AG20443 (cell line): ENCODE results near the gene FAM20B.

ENCODE experiments used
- DNase-seq: peaks from one replicate; pipeline ENCODE4 v3.0.0; 2012; ENCODE audit warnings: low spot score, mixed read lengths

The FAM20B gene

DNA sequence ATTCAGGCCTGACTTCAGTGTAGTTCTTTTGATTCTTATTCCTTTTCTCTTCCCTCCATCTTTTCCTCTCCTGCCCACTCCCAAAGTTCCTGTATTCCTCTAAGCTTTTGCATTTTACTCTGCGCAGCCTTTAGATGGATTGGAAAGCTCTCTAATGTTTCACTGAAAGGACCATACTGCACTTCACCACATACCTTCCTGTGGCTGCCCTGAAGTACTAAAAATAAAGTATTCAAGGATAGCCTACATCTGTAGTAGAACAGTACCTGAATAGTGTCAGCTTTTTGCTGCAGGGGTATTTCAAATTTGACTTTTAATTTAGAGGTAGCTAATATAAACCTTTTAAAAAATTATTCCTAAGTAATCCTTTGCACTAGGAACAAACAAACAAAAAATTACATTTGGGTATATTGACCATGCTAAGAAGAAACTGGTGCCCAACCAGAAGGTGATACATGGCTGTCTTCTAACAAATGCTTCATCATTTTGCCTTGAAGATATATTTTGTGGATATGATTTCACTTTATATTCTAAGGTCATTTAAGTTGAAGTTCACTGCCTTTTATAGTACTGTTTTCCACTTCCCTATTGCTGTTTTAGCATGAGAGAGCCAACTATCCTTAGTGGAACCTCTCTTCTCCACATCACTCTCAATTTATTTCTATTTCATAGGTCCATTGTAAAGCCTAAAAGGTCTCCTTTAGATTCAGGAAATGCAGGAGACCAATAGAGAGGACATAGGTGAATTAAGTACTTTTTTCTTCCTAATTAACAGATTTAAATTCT is 22.8 kb downstream of the FAM20B start:
- no peak for DNase-seq

DNA sequence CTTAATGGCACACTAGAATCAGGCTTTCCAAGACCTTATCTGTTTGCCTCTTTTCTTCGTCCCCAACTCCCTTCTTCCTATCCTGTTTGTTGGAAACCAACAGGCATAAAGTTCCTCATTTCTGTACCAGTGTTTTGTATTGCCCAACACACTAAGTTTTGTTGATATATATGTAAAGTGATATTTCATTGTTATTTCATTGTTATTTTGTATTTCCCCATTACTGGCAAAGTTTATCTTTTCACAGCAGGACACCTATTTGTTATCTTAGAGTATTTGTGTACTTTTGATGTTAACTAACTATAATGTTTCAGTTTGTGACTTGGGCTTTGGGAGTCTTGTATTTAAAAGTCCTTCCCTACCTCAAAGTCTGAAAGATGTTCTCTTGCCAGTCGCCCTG is 27.1 kb downstream of the FAM20B start:
- DNase-seq: no peak

DNA sequence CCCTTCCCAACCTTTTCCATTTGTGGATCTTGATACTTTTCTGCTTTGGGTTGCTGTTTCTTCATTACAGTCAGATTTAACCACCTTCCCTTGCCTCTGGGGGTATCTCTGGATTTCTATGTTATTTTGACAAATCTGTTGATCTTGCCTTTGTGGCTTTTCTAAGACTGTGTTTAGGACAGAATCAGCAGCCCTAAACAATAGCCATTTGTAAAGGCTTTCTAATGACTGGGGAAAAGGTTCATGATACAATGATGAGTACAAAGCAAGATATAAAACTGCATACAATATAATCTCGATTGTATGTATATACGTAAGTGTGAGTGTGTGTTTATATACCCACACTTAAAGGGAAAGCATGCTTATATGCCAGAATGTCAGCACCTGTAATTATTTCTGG is 27.8 kb downstream of the FAM20B start:
- no peak for DNase-seq

DNA sequence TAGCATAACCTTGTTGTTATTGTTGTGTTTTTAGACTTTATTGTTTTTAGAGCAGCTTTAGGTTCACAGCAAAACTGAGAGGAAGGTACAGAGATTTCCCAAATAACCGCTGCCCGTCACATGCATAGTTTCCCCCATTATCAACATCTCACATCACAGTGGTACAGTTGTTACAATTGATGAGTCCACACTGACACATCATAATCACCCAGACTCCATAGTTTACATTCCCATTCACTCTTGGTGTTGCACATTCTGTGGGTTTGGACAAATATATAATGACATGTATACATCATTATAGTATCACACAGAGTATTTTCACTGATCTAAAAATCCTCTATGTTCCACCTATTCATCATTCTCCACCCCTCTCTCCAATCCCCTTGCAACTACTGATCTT is 30.2 kb downstream of the FAM20B start:
- no peak for DNase-seq

DNA sequence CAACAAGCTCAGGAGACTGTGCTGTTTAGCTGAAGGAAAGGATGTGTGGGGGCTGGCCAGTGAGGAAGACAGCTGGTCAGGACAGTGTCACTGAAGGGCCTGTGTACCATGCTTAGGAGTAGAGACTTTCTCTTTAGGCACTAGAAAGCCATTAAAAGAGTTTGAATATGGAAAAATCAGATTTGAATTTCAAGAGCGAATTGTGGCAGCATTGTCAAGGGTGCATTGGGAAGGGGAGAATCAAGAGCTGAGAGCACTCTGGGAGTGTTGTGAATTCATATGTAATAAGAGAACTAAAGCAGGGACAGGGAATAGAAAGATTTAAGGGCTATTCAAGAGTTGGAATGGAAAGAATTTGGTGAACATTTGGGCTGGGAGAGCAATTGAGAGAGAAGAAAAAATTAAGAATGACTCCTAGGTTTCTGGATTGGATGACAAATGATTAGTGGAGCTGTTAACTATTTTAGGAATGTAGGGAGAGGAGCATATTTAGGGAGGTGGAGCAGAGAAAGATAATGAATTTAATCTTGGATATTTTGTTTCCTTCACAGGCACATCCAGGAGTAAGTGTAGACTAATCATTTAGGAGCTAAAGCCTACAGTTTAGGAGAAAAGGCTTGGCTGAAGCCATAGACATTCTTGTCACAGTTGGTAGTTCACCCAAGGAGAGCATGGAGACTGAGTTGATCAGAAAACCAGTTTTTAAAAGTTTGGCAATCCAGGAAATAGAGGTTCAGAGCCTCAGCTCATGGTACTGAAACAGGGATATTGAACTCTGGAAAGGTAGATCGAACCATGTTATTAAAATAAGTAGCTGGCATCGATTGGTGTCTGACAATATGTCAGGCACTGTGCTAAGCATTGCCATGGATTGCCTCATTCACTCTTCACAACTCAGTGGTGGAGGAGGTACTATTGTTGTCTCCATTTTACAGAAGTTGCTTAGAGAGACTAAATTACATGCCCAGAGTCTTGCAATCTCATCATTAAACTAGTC is 33.1 kb downstream of the FAM20B start:
- DNase-seq: peak; percentile 67

DNA sequence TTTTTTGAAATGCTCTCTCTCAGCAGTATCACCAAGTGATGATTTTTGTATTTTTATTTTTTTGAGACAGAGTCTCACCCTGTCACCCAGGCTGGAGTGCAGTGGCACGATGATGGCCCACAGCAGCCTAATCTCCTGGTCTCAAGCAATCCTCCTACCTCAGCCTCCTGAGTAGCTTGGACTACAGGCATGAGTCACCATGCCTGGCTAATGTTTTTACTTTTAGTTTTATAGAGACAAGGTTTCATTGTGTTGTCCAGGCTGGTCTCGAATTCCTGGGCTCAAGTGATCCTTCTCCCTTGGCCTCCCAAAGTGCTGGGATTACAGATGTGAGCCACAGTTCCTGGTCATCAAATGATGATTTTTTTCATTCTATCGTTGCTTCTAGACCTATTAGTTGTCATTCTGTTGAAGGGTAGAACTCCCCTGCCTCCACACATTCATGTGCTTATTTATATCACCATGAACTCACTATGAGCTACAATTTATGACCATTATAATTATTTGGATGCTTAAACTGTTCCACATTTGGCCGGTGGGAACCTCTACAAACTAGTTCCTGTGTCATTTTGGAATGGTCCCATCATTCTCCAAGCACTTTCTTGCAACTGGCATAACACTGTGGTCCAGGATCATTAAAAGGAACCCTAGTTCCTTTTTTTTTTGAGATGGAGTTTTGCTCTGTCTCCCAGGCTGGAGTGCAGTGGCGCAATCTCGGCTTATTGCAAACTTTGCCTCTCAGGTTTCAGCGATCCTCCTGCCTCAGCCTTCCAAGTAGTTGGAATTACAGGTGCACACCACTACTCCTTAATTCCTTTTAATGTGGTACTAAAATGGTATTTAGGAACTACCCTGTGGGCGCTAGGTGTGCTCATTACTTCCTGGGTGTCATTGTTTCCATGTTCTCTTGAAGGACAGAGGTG is 35.9 kb downstream of the FAM20B start:
- DNase-seq: no peak

DNA sequence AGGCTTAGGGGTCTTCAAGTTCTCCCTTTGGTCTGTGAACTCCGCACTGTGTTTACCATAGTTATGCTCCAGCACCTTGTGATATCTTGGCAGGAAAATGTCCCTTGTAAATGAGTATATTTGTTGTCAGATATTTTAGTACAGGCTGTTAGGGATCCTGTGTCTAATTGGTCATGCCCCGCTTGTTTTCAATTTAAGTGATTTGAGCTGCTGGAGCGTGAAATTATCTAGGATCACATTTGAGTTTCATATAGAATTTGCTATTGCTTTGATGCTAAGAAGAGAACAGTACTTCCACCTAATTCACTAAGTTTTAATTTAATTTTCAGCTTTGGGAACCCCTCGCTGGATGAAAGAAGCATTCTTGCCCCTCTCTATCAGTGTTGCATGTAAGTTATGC is 40.8 kb downstream of the FAM20B start:
- DNase-seq: no peak

DNA sequence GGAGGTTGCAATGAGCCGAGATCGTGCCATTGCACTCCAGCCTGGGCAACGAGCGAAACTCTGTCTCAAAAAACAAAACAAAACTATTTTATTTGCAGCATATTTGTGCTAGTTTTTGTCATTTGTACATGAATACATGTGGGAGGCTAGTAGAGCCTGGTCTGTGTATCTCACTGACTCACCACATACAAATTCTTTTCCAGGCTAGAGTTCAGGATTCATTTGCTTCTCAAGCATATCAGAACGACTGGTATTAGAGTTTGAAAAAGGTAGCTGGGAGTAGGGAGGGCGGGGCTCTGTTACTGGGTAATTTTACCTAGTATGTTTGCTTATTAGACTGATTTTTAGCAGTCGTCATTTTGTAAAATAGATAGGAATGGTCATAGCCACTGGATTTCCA is 51.7 kb downstream of the FAM20B start:
- no peak for DNase-seq

DNA sequence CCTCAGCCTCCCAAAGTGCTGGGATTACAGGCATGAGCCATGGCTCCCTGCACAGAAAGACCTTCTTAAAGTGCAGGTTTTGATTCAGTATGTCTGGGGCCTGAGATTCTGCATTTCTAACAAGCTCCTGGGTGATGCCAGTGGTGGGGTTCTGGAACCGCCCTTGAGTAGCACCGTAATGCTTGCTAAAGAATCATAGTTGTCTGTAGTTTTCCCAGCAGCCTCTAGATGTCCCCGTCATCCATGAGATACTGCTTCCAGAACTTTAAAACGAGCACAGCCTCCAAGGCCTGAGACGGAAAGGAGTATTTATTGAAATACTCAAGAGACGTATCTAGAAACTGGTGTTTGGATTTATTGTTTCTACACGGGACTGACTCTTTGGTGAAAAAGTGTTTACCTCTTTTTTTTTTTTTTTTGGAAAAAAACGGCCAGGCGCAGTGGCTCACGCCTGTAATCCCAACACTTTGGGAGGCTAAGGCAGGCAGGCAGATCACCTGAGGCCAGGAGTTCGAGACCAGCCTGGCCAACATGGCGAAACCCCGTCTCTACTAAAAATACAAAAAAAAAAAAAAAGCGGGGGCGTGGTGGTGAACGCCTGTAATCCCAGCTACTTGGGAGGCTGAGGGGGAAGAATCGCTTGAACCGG is 53.5 kb downstream of the FAM20B start:
- DNase-seq: peak; percentile 76

DNA sequence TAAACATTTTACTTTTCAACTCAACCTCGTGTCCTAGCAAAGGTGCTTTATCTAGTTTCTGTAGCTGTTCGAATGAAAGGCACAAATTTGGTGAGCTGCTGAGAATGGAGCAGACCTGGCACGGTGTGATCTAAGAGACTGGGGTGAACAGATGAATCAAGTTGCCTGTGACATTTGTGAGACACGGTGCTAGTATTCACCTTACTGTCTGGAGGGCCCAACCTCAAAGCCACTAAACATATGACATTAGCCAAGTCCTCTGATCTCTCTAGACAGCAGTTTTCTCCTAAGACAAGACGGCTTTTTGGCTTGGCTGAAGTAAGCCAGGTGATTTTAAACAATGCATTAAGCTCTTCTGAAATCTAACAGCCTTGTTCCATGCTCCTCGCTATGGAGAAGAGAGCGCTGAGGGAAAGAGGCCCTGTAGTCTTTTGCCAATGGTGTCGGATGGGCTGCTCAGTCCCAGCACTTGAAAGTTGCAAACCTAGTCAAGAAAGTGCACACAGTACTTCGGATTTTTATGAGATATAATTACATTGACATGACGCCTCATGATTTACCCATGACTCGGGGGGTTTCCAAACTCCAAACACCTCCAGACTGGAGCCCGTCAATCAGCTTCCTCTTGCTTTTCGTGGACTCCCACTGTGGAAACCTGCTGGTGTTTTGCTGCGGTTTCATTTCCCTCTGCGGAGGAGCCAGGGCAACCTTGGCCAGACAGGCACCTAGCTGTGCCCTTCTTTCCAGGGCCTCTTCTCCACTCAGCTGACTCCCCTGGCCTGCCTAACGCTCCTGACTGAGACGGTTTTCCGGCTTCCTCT is 55.4 kb downstream of the FAM20B start:
- no peak for DNase-seq

DNA sequence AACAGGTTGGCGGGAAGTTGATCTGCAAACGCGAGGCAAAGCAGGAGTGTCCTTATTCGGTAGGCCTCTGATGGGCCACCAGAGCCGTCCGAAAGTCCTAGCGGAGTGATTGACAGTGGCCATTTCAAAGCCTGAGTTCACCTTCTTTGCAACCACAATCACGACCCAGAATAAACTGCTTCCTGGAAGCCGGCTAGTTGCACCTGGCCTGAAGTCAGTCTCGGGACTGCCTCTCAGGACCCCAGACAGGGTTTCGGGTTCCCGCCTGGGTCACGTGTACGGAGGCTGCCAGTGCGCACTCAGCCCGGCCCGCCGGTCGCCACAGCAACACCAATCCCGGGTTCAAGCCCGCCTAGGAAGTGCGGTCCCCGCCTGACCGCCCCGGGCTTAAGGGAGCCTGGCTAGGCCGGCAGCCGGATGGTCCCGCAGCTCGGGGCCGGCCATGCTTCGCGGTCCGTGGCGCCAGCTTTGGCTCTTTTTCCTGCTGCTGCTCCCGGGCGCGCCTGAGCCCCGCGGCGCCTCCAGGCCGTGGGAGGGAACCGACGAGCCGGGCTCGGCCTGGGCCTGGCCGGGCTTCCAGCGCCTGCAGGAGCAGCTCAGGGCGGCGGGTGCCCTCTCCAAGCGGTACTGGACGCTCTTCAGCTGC is 56.1 kb downstream of the FAM20B start, which contains the start of gene TOR3A:
TSS of gene TOR3A (plus strand) at position 384 of the 646 bp plus-strand sequence. CDS start at position 443, 59 bp downstream.
- DNase-seq: peak; percentile 97

DNA sequence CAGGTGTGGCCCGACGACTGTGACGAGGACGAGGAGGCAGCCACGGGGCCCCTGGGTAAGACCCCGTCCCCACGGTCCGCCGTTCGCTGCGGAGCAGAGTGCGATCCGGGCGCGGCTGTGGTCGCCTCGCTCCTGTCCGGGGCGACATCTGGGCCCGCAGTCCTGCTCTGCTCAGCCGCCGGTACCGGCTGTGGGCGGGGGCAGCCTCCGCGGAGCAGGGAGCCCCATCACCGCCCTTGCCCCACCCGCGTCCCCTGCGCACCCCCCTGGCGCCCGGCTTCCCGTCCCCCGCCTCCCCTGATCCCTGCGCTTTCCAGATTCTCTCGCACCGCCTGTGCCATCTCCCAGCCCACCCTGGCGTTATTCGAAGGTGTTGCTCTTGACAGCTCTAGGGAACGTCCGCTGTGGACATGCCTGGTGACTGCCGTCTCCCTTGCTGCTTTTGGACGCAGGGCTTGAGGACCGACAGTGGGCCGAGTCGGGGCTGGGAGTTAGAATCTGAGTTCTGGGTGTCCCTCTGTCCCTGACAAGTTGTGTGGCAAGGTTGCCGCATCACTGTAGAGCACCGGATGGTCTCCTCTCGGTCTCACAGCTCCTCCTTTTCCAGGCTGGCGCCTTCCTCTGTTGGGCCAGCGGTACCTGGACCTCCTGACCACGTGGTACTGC is 56.8 kb downstream of the FAM20B start:
- peak; percentile 70 for DNase-seq

DNA sequence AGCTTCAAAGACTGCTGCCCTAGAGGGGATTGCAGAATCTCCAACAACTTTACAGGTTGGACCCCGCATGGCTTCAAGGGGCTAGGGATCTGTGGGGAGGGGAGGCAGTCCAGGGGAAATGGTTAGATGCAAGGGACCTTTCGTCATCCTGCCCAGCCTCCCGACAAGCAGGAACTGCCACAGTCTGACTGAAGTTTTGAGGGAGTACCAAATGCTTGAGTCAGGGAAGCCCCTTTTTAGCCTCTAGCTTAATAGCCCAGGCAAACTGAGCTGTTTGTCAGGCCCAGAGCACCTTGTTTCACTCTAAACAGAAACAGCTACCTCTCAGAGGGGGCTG is 57.3 kb downstream of the FAM20B start:
- no peak for DNase-seq

DNA sequence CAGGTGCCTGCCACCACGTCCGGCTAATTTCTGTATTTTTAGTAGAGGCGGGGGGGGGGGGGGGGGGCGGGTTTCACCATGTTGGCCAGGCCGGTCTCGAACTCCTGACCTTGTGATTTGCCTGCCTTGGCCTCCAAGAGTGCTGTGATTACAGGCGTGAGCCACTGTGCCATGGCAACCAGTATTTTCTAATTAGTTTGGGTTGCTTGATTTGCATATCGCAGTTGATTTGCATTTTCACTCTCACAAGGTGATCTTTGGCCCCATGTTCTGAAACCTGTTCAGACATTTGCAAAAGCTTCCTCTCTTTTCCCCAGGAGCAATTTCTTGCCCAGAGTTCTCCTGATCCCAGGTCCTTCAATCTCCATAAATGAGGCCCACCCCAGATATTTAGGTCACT is 57.8 kb downstream of the FAM20B start:
- no peak for DNase-seq

DNA sequence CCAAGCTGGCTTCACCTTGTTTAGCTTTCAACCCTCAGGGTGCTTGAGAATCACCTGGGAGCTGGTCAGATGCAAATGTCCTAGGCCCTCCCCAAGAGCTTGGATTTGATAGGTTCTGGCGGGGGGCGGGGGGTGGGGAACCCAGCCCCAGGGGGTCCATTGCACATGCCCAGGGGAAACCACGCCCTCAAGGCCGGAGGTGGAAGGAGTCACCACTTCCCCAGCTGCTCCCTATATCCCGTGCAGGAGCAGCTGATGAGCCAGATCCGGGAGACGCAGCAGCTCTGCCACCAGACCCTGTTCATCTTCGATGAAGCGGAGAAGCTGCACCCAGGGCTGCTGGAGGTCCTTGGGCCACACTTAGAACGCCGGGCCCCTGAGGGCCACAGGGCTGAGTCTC is 62.0 kb downstream of the FAM20B start:
- DNase-seq: peak; percentile 38

DNA sequence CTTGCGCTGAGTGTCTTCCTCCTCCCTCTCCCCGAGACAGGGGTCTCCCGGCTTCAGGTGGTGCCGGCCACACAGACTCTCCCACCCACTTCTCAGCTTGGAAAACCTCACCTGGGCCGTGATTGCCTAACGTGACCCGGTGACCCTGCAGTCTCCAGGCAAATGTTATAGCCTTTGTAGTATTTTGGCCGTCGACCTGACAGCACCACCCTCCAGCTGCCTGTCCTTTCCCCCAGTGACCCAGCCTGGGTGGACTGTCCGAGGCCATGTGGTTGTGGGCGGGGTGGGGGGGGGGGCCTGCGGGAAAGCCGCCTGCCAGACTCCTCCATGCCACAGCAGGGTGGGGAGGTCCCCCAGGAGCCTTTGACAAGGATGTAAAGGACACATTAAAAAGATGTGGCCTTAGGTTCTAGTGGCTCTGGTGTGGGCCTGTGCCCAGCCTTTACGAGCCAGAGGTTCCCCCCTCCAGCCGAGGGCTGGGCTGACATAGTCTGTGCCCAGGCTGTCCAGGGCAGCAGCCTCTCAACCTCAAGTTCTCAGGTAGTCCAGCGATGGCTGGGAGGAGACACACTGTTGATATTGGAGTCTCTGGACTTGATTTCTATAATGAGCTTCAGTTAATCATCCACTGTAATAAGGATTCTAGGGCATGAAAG is 64.3 kb downstream of the FAM20B start:
- no peak for DNase-seq

DNA sequence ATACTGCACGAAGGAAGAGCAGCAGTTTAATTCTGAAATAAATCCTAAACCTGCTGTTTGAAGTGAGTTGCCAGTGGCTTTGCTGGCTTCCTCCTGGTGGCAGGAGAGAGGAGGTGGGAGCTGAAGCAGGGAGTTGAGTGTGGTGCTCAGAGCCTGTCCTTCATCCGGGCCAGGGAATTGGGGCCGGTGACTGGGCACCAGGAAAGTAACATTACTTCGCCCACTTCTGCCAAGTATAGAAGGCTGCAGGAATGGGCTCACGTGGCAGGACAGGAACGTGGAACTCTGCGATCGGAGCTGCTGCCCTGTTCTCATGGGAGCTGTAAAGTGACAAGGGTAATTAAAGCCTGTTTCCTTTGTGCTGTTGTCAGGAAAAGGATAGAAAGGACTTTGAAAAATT is 64.8 kb downstream of the FAM20B start:
- DNase-seq: no peak

DNA sequence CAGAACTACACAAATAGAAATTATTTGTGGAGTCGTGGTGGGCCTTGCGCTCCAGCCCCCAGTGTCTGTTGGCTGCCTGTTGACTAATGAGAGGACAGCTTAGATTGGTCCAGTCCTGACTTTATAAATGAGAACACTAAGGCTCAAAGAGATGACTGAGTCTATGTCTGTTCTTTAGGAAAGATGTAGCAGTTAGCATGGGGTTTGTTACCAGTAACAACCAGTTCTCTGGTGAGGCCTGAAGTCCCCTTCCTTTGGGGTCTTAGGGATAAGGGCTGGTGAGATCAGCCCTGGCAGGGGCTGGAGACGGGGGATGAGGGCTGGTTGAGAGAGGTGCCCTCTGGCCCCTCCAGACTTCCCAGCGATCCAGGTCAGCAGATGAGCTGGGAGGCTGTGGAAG is 65.2 kb downstream of the FAM20B start:
- DNase-seq: no peak

DNA sequence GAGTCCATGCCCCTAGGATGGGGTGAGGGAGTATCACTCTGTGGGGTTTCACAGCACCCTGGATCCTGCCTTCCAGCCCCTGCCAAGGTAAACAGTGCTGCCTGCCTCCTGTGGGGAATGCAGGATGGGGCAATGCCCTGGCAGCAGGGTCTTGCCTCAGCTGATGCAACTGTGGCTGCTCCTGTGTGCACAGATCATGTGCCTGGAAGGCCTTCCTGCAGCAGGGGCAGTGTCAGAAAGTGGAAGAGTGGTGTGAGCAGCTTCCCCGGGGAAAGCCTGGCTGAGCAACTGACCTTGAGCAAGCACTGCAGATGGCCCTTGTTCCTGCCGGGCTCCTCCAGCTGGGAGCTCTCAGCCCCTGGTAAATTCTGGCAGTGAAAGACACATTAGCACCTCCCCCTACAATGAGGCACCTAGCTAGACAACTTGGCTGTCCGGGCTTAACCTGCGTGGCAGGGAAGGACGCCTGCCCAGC is 66.0 kb downstream of the FAM20B start:
- DNase-seq: peak; percentile 69
